ENCODE results near the gene LRRC3.
A peak's percentile ranks its signal among the peaks of the same experiment; 100 is the strongest.
"Not testable (repeated sequence)": the region's sequence is repeated elsewhere in the genome, so short reads cannot be mapped to it uniquely, and the experiment has no call there.

LRRC3 gene, protein sequence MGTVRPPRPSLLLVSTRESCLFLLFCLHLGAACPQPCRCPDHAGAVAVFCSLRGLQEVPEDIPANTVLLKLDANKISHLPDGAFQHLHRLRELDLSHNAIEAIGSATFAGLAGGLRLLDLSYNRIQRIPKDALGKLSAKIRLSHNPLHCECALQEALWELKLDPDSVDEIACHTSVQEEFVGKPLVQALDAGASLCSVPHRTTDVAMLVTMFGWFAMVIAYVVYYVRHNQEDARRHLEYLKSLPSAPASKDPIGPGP

DNA sequence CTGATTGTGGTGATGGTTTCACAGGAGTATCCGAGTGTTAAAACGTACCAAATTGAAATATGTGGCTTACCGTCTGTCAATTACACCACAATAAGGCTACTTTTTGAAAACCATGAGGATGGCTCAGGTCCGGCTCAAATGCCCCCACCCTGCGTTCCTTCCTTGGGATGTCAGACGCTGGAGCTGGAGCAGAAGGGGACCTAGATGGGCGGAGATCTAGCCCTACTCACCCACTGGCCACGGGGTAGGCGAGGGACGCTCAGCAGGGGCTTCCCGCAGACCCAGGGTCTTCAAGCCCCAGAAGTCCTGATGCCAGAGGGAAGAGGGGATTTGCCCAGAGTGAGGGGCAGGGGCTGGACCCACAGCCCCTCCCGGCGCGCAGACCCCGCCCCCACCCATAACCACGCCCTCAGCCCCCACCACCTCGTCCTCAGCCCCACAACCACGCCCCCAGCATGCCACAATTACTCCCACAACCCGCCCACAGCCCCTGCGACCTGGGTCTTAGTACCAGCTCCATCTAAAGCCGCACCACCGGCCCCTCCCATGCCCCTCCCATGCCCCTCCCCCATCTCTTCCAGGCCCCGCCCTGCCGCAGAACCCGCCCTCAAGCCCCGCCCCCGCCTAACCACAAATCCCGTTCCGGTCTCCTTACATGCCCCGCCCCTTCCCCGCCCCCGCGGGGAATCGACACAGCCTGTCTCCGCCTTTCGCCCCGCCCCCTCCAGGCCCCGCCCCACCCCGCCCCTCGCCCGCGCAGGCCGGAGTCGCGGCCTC lies at the start of gene LRRC3:
LRRC3 (plus strand) TSS at position 764 of the 777 bp plus-strand sequence. CDS start 1,135 bp downstream, outside the sequence.
- DNase-seq, result peak; percentile 86

- no peak for DNase-seq
Measured at GRCh38 chr21:44405948-44406872, 49.1 kb upstream of the LRRC3 start.

DNA sequence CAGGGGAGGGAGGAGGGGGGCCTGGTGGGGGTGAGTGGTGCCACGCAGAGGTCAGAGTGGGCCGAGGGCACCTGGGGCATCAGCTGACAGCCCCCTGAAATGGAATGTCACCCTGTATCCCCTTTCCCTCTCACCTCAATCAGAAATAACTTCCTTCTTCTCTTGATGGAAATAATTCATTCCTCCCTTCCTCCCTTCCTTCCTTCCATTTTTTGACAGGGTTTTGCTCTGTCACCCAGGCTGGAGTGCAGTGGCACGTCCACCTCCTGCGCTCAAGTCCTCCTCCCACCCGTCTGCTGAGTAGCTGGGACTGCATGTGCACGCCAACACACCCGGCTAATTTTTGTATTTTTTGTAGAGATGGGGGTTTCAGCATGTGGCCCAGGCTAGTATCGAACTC lies 48.4 kb upstream of the LRRC3 start:
- DNase-seq, result no peak

DNA sequence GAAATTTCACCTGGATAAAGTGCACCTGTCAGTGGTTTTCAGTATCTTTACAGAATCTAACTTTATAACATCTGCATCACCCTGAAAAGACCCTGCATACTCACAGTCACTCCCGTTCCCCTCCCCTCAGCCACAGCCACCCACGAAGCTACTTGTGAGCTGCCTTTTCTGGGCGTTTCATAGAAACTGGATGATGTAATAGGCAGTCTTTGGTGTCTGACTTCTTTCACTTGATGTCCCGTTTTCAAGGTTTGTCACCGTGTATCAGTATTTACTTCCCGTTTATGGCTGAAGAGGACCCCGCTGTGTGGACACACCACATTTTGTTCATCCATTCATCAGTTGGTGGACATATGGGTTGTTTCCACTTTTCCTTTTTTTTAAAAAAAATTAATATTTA lies 47.8 kb upstream of the LRRC3 start:
- peak; percentile 16 for DNase-seq

- DNase-seq, result no peak
Measured at GRCh38 chr21:44408226-44408625, 47.1 kb upstream of the LRRC3 start.

DNA sequence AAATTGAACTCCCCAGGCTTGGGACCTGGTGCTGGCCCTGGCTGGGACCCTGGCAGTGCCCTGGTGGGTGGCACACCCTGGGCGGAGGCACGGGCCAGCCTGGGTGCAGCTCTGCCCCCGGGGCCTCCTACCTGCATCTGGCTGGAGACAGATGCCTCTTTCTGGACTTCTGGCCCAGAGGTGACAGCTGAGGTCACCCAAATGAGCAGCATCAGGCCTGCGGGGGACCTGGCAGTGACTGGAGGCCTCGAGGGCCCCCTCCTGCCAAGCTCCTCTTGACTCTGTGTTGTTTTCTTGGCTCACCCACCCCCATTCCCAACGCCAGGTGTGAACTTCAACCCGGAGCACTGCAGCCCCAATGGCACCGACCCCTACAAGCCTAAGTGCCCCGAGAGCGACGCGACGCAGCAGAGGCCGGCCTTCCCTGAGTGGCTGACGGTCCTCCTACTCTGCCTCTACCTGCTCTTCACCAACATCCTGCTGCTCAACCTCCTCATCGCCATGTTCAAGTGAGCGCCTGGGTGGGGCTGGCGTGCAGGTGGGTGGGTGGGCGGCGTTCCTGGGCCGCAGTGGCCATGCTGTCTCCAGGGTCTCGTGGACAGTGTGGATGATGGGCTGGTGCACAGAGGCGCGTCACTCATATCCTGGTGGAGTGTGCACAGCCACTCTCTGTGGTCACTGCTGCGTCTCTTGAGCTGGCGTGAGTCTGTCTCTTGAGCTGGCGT lies 41.6 kb upstream of the LRRC3 start:
- no peak for DNase-seq

DNA sequence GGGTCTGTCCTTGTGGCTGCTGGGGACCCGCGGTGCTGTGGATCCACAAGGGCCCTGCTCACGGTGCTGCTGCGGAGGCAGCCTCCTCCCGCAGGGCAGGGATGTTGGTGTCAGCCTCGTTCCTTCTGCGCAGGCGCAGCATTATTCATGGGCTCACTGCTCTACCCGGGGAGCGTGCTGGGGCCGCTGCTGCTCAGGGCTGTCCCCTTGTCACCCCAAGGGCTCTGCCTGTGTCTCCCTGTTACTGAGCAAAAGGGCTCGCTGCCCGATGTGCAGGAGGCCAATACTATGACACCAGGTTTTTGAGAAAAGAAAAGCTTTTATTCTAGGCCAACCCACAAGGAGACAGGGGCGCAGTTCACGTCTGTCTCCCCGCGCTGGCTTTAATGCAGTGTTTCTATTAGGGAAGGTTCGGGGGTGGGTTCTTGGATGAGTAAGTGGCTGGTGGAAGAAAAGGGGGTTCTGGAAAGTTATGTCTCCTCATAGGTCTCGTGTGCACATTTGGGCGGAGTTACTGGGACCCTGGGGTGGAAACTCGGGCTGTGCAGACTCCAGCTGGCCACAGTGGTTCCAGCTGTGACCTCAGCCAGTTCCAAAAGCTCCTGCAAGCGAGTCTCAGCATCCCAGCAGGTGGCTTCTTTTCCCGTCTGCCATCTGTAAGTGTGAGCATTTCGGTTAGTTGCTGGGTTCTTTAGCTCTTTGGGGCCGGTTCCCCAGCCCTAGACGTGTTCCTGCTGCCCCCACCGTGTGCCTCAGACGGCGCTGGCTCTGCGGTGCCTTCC lies 40.8 kb upstream of the LRRC3 start:
- no peak for DNase-seq

DNA sequence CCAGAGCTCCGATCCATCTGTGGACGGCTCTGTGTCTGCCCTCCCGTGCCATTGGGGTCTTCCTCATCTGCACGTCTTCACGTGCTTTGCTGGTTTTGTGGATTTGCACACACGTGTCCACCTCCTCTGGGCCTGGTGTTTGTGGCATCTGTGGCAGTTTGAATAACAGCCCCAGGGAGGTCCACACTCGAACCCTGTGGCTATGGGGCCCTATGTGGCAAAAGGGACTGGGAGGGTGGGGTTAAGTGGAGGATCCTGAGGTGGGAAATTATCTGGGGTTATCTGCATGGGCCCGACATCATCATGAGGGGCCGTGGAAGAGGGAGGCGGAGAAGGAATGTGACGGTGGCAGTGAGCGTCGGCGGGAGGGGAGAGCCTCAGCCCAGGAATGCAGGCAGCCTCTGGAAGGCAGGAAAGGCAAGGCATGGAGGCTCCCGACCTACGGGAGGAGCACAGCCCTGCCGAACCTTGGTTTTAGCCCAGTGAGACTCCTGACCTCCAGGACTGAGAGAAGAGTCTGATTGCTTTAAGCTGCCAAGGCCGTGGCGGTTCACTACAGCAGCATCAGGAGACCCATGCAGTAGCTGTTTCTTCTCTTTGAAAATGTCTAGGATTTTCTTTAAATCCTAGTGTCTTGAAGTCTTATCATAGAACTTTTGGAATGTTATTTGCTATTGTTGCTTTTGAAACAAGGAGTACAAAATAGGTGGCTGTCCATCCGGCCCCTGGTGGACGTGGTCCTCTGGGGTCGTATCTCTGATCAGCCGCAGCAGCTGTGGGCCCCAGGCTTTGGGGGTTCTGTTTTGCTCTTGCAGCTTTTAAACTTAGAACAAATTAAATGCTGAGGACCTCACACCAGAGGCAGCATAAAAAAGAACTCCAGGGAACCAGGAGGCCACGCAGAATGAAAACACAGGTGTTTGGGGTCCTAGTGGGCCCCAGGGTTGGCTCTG lies 40.0 kb upstream of the LRRC3 start:
- no peak for DNase-seq

DNA sequence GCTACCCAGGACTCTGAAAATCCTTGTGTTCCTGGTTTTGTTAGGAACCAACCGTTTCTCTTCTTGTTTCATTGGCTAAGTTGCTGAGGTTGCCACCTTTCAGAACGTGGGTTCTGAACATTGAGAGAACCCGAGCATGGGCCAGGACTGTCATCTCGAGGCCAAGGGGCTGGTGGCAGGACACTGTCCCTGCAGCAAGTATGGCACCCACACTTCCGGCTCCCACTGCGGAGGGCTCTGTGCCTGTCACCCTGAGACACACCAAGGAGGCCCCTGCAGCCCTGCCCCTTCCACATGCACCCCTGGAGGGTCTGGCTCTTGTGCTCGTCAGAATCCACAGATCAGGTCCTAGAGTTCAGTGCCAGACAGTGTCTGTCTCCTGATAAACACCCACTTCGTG lies 39.1 kb upstream of the LRRC3 start:
- DNase-seq, result no peak

GRCh38 chr21:44417621-44418107 lies 37.6 kb upstream of the LRRC3 start:
- DNase-seq, result not testable (repeated sequence)

DNA sequence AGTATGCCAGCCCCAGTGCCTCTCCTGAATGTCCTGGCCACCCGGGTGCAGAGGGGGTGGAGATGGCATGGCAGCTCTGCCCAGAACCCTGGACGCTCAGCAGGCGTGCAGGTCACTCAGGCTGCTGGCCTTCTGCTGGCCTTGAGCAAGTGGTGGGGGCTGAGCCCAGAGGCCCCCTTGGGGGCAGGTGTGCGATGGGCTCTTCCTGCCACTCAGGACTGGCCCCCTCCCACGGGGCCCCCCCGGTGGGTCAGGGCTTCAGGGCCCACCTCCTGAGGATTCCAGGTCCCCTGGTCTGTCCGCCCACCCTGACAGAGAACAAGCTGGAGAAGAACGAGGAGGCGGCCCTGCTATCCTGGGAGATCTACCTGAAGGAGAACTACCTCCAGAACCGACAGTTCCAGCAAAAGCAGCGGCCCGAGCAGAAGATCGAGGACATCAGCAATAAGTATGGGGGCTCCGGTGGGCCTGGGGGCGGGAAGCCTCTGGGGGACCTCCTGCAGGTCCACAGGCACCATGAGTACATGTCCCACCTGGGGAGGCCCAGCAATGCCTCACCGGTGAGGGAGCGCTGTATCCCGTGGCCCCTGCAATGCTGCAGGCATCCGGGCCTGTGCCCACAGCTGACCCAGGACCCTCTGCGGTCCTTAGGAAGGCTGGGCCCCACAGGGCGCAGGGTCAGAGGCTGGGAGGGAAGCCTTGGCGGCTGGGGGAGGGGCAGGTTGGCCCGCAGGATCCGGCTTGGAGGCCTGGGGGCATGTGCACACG lies 37.0 kb upstream of the LRRC3 start:
- DNase-seq, result no peak

GRCh38 chr21:44418876-44419230 lies 36.5 kb upstream of the LRRC3 start:
- no peak for DNase-seq

- no peak for DNase-seq
Measured at GRCh38 chr21:44419679-44420078, 35.6 kb upstream of the LRRC3 start.

GRCh38 chr21:44420416-44421205 lies 34.7 kb upstream of the LRRC3 start:
- no peak for DNase-seq

GRCh38 chr21:44421901-44422840 lies 33.1 kb upstream of the LRRC3 start:
- DNase-seq, result no peak

GRCh38 chr21:44423312-44423821 lies 31.9 kb upstream of the LRRC3 start:
- no peak for DNase-seq

DNA sequence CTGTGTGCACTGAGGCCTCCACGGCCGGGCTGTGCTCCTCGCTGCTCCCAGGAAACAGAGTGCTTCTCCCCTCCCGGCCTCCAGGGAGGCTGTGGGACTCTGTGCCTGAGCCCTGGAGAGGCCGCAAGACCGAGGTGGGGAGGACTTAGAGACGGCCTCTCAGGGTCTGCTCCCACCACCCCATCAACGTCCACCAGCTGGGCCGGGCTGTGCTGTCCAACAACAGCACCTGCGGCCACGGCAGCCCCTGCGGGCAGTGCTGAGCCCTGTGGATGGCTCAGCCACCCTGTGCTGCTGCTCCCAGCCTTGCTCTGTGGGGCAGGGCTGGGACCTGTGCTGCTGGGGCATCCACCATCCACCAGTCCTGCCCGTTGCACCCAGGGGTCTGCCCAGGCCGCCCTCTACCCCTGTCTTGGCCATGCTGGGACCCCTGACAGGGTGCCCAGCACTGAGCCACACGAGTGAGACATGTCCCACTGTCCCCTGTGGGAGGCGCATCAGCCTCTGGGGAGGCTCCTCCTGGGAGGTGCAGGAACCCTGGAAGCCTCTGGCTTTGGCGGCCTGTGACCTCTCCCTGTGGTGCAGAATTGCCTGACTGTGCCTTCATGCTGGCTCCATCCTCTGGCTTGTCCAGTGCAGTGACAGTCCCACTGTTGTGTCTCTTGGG lies 31.2 kb upstream of the LRRC3 start:
- DNase-seq, result no peak
